Activated T-cell treated with anti-CD3 and anti-CD28 coated beads for 1 hour (primary cell): Measurements from ENCODE around the gene FAM186B.

ENCODE experiments used
- DNase-seq: peaks from one replicate; pipeline ENCODE4 v3.0.0-alpha.2; 2020; ENCODE audit warnings: low read depth

FAM186B gene

DNA sequence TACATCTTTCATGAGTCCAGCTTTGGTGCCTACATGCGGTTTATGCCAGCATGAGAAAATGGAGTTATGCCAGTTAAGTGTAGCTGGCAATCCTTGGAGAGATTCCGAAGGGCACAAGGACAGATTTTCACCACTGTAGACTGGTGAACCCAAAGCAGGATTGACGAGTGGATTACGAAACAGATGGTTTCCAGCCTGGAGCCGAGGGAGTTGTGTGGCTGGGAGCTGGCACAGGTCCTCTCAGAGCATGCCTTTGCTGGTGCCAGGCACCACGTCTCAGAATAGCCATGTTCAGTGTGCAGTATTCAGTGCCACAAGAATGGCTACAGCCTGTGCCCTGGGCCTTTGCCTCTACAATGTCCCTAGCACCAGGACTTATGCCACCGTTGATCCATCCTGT is 53.4 kb downstream of the FAM186B start:
- DNase-seq, result no peak

GRCh38 chr12:49550693-49551252 is 54.7 kb downstream of the FAM186B start:
- no peak for DNase-seq

DNA sequence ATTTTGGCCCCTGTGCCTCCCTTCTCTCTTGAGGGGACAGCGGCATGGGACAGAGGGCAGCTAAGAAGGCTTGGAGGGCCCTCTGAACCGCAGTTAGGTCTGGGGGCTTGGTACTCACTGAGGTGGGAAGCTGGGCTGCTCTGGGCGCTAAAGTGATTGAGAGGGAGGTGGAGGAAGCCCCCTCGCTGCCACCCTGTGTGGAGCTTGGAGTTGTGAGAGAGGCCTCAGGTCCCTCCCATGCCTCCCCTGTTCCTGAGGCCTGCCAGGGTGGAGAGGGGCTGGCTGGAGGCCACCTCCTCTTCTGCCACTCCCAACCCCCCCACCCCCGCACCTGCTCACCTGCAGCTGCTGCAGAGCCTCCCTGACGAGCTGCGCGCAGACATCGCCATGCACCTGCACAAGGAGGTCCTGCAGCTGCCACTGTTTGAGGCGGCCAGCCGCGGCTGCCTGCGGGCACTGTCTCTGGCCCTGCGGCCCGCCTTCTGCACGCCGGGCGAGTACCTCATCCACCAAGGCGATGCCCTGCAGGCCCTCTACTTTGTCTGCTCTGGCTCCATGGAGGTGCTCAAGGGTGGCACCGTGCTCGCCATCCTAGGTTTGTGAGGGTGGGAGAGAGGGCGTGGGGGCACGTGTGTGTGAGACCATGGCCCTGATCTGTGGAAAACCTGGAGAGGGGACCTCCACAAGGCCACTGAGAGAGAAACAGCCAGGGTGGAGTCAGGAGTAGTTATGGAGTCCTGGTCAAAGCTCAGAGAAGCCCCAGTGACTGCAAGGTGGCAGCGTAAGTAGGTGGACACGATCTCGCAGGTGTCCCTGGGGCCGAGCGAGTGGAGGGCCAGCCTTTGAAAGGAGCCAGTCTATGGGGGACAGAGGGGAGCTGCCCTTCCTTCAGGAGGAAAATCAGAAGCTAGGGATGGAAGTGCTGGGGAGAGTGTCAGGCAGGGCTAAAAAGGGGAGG is 55.4 kb downstream of the FAM186B start:
- no peak for DNase-seq

DNA sequence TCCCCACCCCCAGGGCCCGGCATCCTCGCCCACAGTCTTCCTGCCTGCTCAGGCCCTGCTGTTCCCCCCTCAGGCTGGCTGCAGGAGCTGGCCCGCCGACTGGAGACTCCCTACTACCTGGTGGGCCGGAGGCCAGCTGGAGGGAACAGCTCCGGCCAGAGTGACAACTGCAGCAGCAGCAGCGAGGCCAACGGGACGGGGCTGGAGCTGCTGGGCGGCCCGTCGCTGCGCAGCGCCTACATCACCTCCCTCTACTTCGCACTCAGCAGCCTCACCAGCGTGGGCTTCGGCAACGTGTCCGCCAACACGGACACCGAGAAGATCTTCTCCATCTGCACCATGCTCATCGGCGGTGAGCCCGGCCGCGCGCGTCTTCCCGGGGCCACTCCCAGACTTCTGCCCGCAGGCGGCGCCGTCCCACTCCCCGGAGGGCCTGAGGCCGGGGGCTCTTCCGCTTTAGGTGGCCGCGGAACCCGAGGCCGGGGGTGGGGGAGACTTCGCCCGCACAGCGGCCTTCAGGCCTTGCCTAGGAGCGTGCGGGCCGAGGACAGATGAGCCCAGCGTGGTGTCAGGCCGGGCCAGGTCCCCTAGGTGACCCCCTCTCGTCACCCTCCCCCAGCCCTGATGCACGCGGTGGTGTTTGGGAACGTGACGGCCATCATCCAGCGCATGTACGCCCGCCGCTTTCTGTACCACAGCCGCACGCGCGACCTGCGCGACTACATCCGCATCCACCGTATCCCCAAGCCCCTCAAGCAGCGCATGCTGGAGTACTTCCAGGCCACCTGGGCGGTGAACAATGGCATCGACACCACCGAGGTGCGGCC is 56.4 kb downstream of the FAM186B start:
- DNase-seq, result peak; percentile 17

DNA sequence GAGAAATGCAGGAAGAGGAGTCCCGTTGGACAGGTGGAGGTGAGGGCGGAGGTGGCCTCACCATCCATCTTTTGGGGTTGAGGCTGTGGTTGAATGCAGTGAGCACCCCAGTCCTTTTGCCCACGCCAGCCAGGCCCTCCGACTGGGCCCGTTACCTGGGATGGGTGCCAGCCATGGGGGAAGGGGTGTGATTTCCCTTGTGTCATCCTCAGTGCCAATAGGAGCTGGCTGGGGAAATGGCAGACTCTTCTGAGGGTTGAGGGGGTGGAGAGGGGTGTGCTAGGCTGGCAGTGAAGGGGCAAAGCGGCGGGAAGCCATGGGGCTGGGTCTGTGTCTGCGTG is 57.0 kb downstream of the FAM186B start:
- no peak for DNase-seq

GRCh38 chr12:49547090-49547690 is 58.2 kb downstream of the FAM186B start:
- DNase-seq, result no peak

DNA sequence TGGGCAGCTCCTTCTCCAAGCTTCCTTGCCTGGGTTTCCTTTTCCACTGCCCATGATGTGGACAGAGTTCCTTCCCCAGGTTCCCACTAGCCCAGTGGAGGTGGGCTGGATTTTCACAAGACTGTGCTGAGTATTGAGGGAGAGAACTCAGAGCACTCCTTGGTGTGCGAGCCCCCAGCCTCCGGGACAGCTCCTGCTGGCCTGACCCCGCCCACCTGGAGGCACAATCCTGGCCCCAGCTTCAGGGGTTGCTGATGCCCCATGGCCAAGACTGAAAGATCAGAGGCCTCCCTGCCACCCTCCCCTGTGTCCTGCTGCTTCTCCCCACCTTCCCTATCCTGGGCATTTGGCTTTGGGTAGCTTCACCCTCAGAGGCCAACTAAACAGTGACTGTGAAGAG is 59.0 kb downstream of the FAM186B start:
- no peak for DNase-seq

GRCh38 chr12:49545815-49546214 is 59.6 kb downstream of the FAM186B start:
- no peak for DNase-seq

GRCh38 chr12:49543914-49544815 is 61.3 kb downstream of the FAM186B start:
- DNase-seq, result no peak

- DNase-seq, result no peak
Measured at GRCh38 chr12:49543221-49543913, 62.1 kb downstream of the FAM186B start.

DNA sequence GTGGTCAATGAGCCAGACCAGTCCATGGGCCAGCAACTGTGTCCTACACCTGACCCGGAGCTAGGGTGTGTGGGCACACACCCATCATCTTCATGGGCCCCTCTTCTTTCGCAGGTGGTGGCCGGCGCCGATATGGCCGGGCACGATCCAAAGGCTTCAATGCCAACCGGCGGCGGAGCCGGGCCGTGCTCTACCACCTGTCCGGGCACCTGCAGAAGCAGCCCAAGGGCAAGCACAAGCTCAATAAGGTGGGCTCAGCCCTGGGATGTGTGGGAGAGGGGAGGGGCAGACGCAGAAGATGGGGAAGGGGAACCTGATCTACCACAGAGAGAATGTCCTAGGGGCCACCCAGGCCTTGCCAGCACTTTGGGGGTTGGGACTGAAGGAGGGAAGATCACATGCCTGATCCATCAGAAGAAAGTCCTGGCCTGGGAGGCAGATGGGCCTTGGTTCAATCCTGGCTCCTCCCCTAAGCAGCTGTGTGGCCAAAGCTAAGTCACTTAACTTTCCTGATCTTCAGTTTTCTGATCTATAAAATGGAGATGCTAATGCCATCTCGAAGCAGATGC is 62.8 kb downstream of the FAM186B start:
- no peak for DNase-seq

- DNase-seq, result no peak
Measured at GRCh38 chr12:49541911-49542505, 63.4 kb downstream of the FAM186B start.

DNA sequence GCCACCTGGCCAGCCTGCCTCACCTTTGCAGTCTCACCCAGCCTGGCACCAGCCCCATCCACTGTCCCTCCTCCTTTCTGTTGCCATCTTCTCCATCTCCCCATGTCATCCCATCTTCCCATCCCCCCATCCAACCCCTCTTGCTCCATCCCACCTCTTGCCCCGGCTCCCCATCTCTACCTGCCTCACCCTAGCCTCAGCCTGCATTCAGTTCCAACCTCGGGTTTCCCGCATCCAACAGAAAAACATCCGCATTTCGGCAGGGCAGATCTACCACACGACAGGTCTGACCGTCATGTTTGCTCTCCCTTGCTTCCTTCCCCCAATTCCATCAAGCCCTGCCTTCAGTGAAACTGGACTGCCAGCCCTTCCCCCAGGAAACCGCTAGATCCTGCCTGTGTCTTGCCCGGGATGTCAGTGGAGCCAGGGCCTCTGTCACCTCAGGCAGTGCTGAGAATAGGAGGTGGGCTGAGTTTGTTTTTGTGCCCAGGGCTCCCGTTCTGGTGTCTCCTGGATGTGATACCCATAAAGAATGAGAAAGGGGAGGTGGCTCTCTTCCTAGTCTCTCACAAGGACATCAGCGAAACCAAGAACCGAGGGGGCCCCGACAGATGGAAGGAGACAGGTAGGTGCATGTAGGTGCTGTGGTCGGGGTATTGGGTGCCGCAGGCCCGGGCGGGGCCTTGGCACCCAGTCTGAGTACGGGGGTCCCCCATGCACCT is 64.1 kb downstream of the FAM186B start:
- DNase-seq, result no peak

DNA sequence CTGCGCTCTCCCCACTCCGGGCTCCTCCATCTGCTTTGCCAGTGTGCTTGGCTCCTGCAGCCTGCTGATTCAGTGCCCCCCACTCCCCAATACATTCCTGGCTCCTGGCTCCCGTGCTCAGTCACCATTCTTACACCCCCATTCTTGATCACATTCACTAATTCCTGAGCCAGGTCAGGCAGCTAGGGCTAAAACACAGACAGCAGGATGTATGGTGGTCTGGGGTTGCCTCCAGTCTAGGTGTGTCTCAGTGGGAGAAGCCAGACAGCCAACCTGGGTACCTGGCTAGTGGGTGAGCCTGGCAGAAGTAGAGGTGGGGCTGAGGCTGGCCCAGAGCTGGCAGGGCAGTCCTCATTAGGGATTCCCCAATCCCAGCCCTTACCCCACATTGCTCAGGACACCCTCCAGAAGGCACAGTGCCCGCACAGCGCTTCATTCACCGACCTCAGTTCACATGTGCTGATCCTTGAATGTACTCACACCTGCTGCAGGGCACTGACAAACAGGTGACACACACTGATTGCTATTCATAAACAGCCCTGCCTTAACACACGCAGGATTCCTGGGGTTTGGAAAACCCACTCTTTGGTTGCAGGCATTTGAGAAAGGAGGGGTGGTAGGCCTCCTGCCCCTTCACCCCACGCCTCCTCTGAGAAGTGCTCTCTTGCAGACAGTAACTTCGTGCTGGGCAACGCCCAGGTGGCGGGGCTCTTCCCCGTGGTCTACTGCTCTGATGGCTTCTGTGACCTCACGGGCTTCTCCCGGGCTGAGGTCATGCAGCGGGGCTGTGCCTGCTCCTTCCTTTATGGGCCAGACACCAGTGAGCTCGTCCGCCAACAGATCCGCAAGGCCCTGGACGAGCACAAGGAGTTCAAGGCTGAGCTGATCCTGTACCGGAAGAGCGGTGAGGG is 65.0 kb downstream of the FAM186B start:
- no peak for DNase-seq

GRCh38 chr12:49539406-49540228 is 65.8 kb downstream of the FAM186B start:
- no peak for DNase-seq

DNA sequence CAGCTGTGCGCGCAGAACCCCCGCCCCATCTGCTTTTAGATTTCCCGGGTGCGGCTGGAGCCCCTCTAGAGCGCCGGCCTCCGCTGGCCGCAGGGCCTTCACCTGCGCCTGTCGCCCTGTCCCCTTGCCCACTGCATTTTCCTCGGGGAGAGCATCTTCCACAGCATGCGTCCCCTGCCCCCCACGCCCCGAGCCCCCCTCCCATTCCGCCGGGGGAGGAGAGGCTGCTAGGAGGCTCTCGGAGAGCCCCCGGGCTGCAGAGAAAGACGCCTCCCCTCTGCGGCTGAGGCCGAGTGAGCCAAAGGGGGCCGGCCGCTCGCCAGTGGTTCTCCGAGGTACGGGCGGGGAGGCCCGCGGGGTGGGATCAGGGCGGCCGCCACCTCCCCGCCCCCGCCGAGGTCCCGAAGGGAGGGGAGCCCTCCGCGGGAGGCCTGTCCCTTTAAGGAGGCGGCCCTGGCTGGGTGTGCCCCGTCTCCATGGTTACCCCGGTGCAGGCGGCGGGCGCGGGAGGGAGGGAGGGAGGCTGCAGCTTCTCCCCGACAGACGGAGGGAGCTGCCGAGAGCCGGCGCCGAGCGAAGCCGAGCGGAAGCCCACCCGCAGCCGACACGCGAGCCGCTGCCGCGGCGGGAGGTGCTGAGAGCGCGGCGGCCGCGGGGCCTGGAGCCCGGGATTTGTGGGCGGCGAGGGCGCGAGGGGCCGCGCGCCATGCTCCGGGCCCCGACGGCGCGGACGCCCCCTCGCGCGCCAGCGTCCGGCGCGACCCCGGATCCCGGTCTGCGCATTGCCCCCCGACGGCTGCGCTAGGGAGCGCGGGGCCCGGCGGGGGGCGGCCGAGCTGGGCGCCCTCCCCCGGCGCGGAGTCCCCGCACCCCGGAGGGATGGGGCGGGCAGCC is 66.7 kb downstream of the FAM186B start, which contains the start of gene KCNH3:
Gene KCNH3 (plus strand): TSS at position 521 of the 894 bp plus-strand sequence. CDS start 387 bp downstream, outside the sequence.
- DNase-seq, result peak; percentile 83
